Measurements from ENCODE around the gene UBE2N.
"Not testable (repeated sequence)": the region's sequence is repeated elsewhere in the genome, so short reads cannot be mapped to it uniquely, and the experiment has no call there.

Gene UBE2N

GRCh38 chr12:93419388-93420034, 22.2 kb downstream of the UBE2N start:
- Histone ChIP-seq H3K36me3 (ENCODE audit: control insufficient read depth, insufficient read depth, low read length) (no peaks in the 10 kb centered on the region), H3K4me3 (ENCODE audit: low read length) (no peak overlapping the region), H3K4me1 (ENCODE audit: control insufficient read depth, insufficient read depth, low read length) (peaks cover 12% of the 10 kb centered on the region), H3K9ac (ENCODE audit: low read length) (no peak overlapping the region), H3K27me3 (ENCODE audit: control insufficient read depth, insufficient read depth, low read length) (no peaks in the 10 kb centered on the region), H3K27ac (ENCODE audit: low read depth, low read length) (no peak overlapping the region)

- no peak overlapping the region for H3K9ac ChIP-seq (ENCODE audit: low read length)
- no peak overlapping the region for H3K4me3 ChIP-seq (ENCODE audit: low read length)
- no peak overlapping the region for H3K27ac ChIP-seq (ENCODE audit: low read depth, low read length)
- no peaks in the 10 kb centered on the region for H3K27me3 ChIP-seq (ENCODE audit: control insufficient read depth, insufficient read depth, low read length)
- H3K4me1 ChIP-seq (ENCODE audit: control insufficient read depth, insufficient read depth, low read length): peaks cover 7% of the 10 kb centered on the region
- H3K36me3 ChIP-seq (ENCODE audit: control insufficient read depth, insufficient read depth, low read length): no peaks in the 10 kb centered on the region
Observed at GRCh38 chr12:93417967-93418480, 23.7 kb downstream of the UBE2N start.

DNA sequence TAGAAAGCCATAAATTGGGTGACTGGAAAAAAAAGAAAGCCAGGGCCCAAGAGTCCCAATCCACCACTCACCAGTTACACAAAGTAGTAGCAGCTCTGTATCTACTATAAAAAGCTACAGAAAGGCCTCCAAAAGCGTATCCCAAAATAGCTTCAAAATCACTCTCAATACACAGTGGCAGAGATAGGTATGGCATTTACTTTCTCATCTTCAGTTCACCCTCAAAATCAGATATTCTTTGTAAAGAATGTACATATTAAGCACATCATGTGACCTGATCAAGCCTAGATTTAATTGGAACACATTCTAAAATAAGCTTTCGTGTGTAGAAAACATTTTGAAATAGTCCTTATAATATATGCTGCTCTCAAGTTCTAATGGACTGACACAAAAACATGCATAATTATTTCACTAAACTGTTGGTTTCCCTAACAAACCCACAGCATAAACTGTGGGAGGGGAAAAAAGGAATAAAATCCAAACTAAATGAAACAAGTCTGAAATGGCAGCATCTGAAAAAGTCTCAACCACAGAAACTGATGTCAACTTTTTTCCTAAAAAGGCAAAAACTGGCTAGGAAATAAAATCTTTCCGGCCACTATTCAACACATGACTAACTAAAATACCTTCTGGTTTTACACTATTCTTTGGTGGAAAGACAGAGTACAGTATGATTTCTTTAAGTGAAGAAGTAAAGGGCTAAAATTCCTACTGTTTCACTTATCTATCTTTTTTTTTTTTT, 25.9 kb downstream of the UBE2N start:
- H3K4me1 ChIP-seq (ENCODE audit: control insufficient read depth, insufficient read depth, low read length): peaks cover 4% of the 10 kb centered on the region
- no peaks in the 10 kb centered on the region for H3K27me3 ChIP-seq (ENCODE audit: control insufficient read depth, insufficient read depth, low read length)
- no peak overlapping the region for H3K27ac ChIP-seq (ENCODE audit: low read depth, low read length)
- no peak overlapping the region for H3K4me3 ChIP-seq (ENCODE audit: low read length)
- H3K9ac ChIP-seq (ENCODE audit: low read length): no peak overlapping the region
- no peaks in the 10 kb centered on the region for H3K36me3 ChIP-seq (ENCODE audit: control insufficient read depth, insufficient read depth, low read length)

GRCh38 chr12:93413064-93413463, 28.7 kb downstream of the UBE2N start:
- no peak overlapping the region for H3K27ac ChIP-seq (ENCODE audit: low read depth, low read length)
- peaks cover 4% of the 10 kb centered on the region for H3K4me1 ChIP-seq (ENCODE audit: control insufficient read depth, insufficient read depth, low read length)
- H3K36me3 ChIP-seq (ENCODE audit: control insufficient read depth, insufficient read depth, low read length): no peaks in the 10 kb centered on the region
- H3K27me3 ChIP-seq (ENCODE audit: control insufficient read depth, insufficient read depth, low read length): no peaks in the 10 kb centered on the region
- no peak overlapping the region for H3K9ac ChIP-seq (ENCODE audit: low read length)
- H3K4me3 ChIP-seq (ENCODE audit: low read length): no peak overlapping the region

DNA sequence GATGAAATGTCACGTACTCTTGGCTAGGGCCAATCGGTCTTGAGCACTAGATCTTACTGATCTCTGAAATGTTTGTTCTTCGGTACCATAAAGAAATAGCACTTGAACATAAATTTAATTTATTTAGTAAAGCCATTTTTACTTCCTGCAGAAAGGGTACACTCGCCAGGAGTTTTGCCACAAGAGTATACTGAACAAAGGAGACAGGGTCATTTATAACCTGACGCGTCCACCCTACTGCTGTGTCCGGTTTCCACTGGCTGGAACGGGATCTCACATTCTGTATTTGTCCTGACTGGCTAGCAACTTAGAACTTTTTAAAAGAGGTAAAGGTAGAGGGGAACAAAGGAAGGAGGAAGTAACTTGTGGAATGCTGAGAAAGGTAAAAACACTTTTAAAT, 29.4 kb downstream of the UBE2N start:
- not testable (repeated sequence) for H3K27me3 ChIP-seq (ENCODE audit: control insufficient read depth, insufficient read depth, low read length); H3K36me3 ChIP-seq (ENCODE audit: control insufficient read depth, insufficient read depth, low read length); H3K27ac ChIP-seq (ENCODE audit: low read depth, low read length); H3K4me3 ChIP-seq (ENCODE audit: low read length); H3K9ac ChIP-seq (ENCODE audit: low read length); H3K4me1 ChIP-seq (ENCODE audit: control insufficient read depth, insufficient read depth, low read length)

GRCh38 chr12:93411060-93411459, 30.7 kb downstream of the UBE2N start:
- not testable (repeated sequence) for H3K9ac ChIP-seq (ENCODE audit: low read length); H3K4me1 ChIP-seq (ENCODE audit: control insufficient read depth, insufficient read depth, low read length); H3K36me3 ChIP-seq (ENCODE audit: control insufficient read depth, insufficient read depth, low read length); H3K27ac ChIP-seq (ENCODE audit: low read depth, low read length); H3K27me3 ChIP-seq (ENCODE audit: control insufficient read depth, insufficient read depth, low read length); H3K4me3 ChIP-seq (ENCODE audit: low read length)

DNA sequence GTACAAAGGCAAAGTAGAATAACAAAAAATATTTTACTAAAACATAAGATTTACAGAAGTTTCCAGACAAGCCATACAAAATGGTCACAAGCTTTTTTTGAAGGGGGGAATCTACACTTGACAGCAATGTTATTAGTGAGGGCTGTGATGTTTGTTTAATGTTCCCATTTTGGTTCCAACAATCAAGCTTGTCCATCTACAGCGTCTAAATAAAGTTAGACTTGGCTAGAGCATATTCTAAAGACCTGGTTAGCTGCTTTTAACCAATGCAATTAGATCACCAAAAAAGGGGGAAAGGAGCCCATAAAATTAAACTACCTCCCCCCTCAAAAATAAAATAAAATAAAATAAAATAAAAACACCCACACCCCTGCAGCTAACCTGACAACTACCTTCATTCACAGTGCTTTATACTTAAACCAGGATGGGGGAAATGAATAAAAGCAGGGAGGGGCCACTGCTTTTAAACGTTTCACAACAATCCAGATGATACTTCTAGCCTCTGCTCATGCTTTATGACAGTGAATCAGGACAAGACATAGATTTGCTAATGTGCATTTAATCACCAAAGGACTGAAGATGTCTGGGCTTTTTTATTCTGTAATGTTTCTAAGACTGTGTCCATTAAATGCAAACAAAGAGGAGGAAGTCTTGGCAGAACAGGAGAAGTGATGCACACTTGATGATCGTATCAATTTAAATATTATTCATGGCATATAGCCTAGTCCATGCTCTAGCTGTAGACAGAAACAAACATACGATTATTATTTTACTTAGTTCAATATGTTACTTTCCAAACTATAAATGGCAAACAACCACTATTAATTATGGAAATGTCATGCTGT, 32.2 kb downstream of the UBE2N start:
- not testable (repeated sequence) for H3K27ac ChIP-seq (ENCODE audit: low read depth, low read length); H3K36me3 ChIP-seq (ENCODE audit: control insufficient read depth, insufficient read depth, low read length); H3K4me1 ChIP-seq (ENCODE audit: control insufficient read depth, insufficient read depth, low read length); H3K4me3 ChIP-seq (ENCODE audit: low read length); H3K27me3 ChIP-seq (ENCODE audit: control insufficient read depth, insufficient read depth, low read length); H3K9ac ChIP-seq (ENCODE audit: low read length)

DNA sequence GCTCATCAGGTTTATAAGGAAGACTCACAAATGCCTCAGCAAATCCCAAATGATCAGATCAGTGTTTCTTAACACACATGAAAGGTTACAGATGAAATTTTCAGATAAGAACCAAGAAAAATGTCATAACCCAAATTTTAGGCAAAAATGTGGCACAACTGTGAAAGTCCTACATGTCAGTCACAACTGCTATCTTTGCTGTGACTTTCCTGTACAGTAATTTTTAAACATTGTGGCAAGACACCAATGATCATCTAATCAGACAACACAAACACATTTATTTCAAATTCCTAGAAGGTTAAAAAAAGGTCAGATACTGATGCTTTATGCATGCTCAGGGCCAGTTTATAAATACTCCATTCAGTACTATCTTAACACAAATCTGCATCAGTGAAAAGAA, 32.9 kb downstream of the UBE2N start:
- Histone ChIP-seq H3K9ac (ENCODE audit: low read length) (no peak overlapping the region), H3K4me1 (ENCODE audit: control insufficient read depth, insufficient read depth, low read length) (no peaks in the 10 kb centered on the region), H3K4me3 (ENCODE audit: low read length) (no peak overlapping the region), H3K27me3 (ENCODE audit: control insufficient read depth, insufficient read depth, low read length) (no peaks in the 10 kb centered on the region), H3K27ac (ENCODE audit: low read depth, low read length) (no peak overlapping the region), H3K36me3 (ENCODE audit: control insufficient read depth, insufficient read depth, low read length) (no peaks in the 10 kb centered on the region)

DNA sequence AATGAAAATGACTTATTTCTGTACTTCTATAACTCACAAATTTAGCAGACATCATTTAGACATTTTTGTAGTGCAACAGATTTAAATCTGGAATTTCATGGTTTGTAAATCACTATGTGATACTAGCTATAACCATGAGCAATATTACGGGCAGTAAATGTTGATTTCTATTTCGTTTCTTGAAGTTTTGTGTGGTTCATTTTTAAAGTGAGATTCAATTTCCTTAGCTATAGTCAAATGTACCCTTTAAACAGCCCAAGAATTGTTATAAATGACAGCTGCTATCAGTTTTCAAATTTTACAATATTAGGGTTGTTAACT, 33.8 kb downstream of the UBE2N start:
- no peak overlapping the region for H3K4me3 ChIP-seq (ENCODE audit: low read length)
- H3K27ac ChIP-seq (ENCODE audit: low read depth, low read length): no peak overlapping the region
- no peaks in the 10 kb centered on the region for H3K27me3 ChIP-seq (ENCODE audit: control insufficient read depth, insufficient read depth, low read length)

GRCh38 chr12:93407054-93407962, 34.4 kb downstream of the UBE2N start:
- H3K36me3 ChIP-seq (ENCODE audit: control insufficient read depth, insufficient read depth, low read length): no peaks in the 10 kb centered on the region
- no peak overlapping the region for H3K4me3 ChIP-seq (ENCODE audit: low read length)
- H3K4me1 ChIP-seq (ENCODE audit: control insufficient read depth, insufficient read depth, low read length): no peaks in the 10 kb centered on the region
- H3K27ac ChIP-seq (ENCODE audit: low read depth, low read length): no peak overlapping the region
- no peaks in the 10 kb centered on the region for H3K27me3 ChIP-seq (ENCODE audit: control insufficient read depth, insufficient read depth, low read length)
- no peak overlapping the region for H3K9ac ChIP-seq (ENCODE audit: low read length)

More for the DNA sequence above, 33.8 kb downstream of the UBE2N start:
- Histone ChIP-seq H3K9ac (ENCODE audit: low read length) (no peak overlapping the region), H3K36me3 (ENCODE audit: control insufficient read depth, insufficient read depth, low read length) (no peaks in the 10 kb centered on the region), H3K4me1 (ENCODE audit: control insufficient read depth, insufficient read depth, low read length) (no peaks in the 10 kb centered on the region)

DNA sequence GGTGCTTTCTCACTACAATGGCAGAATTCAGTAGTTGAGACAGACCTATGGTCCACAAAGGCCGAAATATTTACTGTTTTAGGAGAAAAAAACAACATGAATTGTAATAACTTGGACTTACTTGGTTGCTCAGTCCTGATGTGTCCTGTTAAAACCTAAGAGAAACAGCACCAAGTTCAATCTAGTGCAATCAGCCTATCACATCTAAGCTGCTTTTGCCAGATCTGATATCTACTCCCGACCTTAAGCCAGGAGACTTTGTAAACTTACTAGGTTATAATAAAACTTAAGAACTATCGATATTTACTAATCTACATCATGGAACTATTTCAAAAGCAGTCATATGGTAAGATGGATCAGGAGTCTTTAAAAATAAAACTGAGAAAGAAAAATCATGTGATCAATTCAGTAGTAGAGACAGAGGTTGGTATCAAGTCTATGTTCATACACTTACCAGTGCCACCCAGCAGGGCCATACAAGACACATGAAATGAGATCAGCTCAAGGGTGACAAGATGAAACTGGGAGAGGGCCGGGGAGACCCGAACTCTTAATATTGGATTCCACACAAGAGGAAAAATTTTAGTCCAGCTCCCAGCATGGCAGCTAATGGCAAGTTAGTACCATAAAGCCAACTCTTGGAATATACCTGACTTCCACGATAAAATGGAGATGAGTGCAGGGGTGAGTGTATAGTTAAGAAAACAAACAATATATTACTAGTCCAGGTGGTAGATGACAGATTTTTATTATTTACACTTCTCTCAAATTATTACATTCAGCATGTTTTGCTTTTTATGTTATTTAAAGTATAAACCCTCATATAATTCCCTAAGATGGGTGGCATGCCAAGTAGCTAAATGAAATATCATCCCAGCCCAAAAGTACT, 36.5 kb downstream of the UBE2N start:
- H3K27ac ChIP-seq (ENCODE audit: low read depth, low read length): no peak overlapping the region

More for the DNA sequence above, 36.5 kb downstream of the UBE2N start:
- H3K9ac ChIP-seq (ENCODE audit: low read length): no peak overlapping the region
- no peaks in the 10 kb centered on the region for H3K36me3 ChIP-seq (ENCODE audit: control insufficient read depth, insufficient read depth, low read length)
- no peak overlapping the region for H3K4me3 ChIP-seq (ENCODE audit: low read length)
- H3K27me3 ChIP-seq (ENCODE audit: control insufficient read depth, insufficient read depth, low read length): no peaks in the 10 kb centered on the region
- no peaks in the 10 kb centered on the region for H3K4me1 ChIP-seq (ENCODE audit: control insufficient read depth, insufficient read depth, low read length)
